ENCODE measurements around the gene DEFB129. TPM values are rescaled to one million over a fixed set of nuclear protein-coding genes. Genes with fewer than 3 reads are reported as not detected.

DEFB129 gene
- total RNA-seq, 1 experiment from 2014 or later: not detected

GRCh38 chr20:266596-267562 is 39.8 kb downstream of the DEFB129 start (continued):
- TF ChIP-seq, protein P1, sequence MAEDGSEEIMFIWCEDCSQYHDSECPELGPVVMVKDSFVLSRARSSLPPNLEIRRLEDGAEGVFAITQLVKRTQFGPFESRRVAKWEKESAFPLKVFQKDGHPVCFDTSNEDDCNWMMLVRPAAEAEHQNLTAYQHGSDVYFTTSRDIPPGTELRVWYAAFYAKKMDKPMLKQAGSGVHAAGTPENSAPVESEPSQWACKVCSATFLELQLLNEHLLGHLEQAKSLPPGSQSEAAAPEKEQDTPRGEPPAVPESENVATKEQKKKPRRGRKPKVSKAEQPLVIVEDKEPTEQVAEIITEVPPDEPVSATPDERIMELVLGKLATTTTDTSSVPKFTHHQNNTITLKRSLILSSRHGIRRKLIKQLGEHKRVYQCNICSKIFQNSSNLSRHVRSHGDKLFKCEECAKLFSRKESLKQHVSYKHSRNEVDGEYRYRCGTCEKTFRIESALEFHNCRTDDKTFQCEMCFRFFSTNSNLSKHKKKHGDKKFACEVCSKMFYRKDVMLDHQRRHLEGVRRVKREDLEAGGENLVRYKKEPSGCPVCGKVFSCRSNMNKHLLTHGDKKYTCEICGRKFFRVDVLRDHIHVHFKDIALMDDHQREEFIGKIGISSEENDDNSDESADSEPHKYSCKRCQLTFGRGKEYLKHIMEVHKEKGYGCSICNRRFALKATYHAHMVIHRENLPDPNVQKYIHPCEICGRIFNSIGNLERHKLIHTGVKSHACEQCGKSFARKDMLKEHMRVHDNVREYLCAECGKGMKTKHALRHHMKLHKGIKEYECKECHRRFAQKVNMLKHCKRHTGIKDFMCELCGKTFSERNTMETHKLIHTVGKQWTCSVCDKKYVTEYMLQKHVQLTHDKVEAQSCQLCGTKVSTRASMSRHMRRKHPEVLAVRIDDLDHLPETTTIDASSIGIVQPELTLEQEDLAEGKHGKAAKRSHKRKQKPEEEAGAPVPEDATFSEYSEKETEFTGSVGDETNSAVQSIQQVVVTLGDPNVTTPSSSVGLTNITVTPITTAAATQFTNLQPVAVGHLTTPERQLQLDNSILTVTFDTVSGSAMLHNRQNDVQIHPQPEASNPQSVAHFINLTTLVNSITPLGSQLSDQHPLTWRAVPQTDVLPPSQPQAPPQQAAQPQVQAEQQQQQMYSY (CRISPR knock-in tag; IDR thresholded peaks at IDR 0.05): no peak
- TF ChIP-seq, protein P2, sequence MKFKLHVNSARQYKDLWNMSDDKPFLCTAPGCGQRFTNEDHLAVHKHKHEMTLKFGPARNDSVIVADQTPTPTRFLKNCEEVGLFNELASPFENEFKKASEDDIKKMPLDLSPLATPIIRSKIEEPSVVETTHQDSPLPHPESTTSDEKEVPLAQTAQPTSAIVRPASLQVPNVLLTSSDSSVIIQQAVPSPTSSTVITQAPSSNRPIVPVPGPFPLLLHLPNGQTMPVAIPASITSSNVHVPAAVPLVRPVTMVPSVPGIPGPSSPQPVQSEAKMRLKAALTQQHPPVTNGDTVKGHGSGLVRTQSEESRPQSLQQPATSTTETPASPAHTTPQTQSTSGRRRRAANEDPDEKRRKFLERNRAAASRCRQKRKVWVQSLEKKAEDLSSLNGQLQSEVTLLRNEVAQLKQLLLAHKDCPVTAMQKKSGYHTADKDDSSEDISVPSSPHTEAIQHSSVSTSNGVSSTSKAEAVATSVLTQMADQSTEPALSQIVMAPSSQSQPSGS (CRISPR knock-in tag; IDR thresholded peaks at IDR 0.05; ENCODE audit: borderline replicate concordance, low read depth): no peak
- TF ChIP-seq STAT6 (CRISPR knock-in tag; conservative IDR thresholded peaks at IDR 0.05; ENCODE audit: low read depth) (no peak), NFYB (CRISPR knock-in tag; conservative IDR thresholded peaks at IDR 0.05; ENCODE audit: low read depth) (no peak), SP1 (CRISPR knock-in tag; conservative IDR thresholded peaks at IDR 0.05) (peak; percentile 74), ZSCAN18 (CRISPR knock-in tag; IDR thresholded peaks at IDR 0.05) (no peak), ZNF281 (CRISPR knock-in tag; IDR thresholded peaks at IDR 0.05) (no peak), ZNF416 (CRISPR knock-in tag; IDR thresholded peaks at IDR 0.05) (no peak), TP53 (CRISPR knock-in tag; IDR thresholded peaks at IDR 0.05) (no peak), TCF7 (CRISPR knock-in tag; IDR thresholded peaks at IDR 0.05; ENCODE audit: low read depth) (no peak), GTF2I (CRISPR knock-in tag; conservative IDR thresholded peaks at IDR 0.05) (no peak), ETV6 (CRISPR knock-in tag; IDR thresholded peaks at IDR 0.05) (0 out of 2 replicates have a peak, but pooled peaks have one; percentile 70)
- TF ChIP-seq, protein P3, sequence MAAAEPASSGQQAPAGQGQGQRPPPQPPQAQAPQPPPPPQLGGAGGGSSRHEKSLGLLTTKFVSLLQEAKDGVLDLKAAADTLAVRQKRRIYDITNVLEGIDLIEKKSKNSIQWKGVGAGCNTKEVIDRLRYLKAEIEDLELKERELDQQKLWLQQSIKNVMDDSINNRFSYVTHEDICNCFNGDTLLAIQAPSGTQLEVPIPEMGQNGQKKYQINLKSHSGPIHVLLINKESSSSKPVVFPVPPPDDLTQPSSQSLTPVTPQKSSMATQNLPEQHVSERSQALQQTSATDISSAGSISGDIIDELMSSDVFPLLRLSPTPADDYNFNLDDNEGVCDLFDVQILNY (CRISPR knock-in tag; IDR thresholded peaks at IDR 0.05): no peak
- TF ChIP-seq, protein P4, sequence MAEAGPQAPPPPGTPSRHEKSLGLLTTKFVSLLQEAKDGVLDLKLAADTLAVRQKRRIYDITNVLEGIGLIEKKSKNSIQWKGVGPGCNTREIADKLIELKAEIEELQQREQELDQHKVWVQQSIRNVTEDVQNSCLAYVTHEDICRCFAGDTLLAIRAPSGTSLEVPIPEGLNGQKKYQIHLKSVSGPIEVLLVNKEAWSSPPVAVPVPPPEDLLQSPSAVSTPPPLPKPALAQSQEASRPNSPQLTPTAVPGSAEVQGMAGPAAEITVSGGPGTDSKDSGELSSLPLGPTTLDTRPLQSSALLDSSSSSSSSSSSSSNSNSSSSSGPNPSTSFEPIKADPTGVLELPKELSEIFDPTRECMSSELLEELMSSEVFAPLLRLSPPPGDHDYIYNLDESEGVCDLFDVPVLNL (CRISPR knock-in tag; IDR thresholded peaks at IDR 0.05; ENCODE audit: borderline replicate concordance, low read depth): no peak
- TF ChIP-seq, protein P5, sequence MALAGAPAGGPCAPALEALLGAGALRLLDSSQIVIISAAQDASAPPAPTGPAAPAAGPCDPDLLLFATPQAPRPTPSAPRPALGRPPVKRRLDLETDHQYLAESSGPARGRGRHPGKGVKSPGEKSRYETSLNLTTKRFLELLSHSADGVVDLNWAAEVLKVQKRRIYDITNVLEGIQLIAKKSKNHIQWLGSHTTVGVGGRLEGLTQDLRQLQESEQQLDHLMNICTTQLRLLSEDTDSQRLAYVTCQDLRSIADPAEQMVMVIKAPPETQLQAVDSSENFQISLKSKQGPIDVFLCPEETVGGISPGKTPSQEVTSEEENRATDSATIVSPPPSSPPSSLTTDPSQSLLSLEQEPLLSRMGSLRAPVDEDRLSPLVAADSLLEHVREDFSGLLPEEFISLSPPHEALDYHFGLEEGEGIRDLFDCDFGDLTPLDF (CRISPR knock-in tag; IDR thresholded peaks at IDR 0.05): no peak
- TF ChIP-seq, protein P6, sequence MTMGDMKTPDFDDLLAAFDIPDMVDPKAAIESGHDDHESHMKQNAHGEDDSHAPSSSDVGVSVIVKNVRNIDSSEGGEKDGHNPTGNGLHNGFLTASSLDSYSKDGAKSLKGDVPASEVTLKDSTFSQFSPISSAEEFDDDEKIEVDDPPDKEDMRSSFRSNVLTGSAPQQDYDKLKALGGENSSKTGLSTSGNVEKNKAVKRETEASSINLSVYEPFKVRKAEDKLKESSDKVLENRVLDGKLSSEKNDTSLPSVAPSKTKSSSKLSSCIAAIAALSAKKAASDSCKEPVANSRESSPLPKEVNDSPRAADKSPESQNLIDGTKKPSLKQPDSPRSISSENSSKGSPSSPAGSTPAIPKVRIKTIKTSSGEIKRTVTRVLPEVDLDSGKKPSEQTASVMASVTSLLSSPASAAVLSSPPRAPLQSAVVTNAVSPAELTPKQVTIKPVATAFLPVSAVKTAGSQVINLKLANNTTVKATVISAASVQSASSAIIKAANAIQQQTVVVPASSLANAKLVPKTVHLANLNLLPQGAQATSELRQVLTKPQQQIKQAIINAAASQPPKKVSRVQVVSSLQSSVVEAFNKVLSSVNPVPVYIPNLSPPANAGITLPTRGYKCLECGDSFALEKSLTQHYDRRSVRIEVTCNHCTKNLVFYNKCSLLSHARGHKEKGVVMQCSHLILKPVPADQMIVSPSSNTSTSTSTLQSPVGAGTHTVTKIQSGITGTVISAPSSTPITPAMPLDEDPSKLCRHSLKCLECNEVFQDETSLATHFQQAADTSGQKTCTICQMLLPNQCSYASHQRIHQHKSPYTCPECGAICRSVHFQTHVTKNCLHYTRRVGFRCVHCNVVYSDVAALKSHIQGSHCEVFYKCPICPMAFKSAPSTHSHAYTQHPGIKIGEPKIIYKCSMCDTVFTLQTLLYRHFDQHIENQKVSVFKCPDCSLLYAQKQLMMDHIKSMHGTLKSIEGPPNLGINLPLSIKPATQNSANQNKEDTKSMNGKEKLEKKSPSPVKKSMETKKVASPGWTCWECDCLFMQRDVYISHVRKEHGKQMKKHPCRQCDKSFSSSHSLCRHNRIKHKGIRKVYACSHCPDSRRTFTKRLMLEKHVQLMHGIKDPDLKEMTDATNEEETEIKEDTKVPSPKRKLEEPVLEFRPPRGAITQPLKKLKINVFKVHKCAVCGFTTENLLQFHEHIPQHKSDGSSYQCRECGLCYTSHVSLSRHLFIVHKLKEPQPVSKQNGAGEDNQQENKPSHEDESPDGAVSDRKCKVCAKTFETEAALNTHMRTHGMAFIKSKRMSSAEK (CRISPR knock-in tag; IDR thresholded peaks at IDR 0.05; ENCODE audit: borderline replicate concordance): no peak

Measured in WTC11 (cell line).